Activated CD8-positive, alpha-beta memory T cell treated with anti-CD3 and anti-CD28 coated beads, Interleukin-2, amount 50 U/mL, for 1 hour (primary cell): ENCODE data around the gene MISP.
A peak's percentile ranks its signal among the peaks of the same experiment; 100 is the strongest.

Experiments
- DNase-seq: peaks from one replicate; pipeline ENCODE4 v3.0.0-alpha.2; 2020; ENCODE audit errors: extremely low read depth

Gene MISP

GRCh38 chr19:796692-797527 is 46.0 kb downstream of the MISP start, which contains the start of gene PTBP1:
Gene PTBP1 (plus strand): TSS chr19:797452. CDS start chr19:797498, 46 bp downstream.
- peak; percentile 98 for DNase-seq

GRCh38 chr19:797528-798414 is 46.9 kb downstream of the MISP start:
- peak; percentile 56 for DNase-seq

DNA sequence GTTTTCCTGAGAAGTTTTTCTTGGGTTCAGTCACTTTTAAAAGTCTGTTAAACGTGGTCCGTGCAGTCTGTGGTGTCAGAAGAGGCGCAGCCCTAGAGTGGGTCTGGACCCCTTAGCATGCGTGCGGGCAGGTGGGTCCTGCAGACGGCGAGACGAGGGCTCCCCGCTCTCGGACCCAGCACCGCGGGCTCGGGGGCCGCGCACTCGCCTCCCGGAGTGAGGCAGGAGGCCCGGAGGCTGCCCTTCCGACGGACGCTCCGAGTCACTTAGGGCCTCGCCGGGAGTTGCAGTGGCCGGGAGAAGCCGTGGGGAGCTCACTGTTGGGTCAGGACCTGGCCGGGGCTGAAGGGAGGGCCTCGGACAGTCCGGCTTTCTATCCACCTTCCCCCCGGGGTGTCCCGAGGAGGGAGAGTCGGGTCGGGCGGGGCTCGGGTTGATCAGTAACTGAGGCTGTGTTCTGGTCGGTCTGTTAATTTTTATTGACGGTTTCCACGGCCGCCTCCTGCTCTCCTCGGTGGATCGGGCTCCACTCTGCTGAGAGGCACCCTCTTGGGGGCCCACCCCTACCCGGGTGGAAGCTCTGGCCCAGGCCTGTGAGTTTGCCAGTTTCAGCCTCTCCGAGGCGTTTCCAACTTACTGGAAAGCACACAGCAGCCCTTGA is 47.6 kb downstream of the MISP start:
- no peak for DNase-seq

DNA sequence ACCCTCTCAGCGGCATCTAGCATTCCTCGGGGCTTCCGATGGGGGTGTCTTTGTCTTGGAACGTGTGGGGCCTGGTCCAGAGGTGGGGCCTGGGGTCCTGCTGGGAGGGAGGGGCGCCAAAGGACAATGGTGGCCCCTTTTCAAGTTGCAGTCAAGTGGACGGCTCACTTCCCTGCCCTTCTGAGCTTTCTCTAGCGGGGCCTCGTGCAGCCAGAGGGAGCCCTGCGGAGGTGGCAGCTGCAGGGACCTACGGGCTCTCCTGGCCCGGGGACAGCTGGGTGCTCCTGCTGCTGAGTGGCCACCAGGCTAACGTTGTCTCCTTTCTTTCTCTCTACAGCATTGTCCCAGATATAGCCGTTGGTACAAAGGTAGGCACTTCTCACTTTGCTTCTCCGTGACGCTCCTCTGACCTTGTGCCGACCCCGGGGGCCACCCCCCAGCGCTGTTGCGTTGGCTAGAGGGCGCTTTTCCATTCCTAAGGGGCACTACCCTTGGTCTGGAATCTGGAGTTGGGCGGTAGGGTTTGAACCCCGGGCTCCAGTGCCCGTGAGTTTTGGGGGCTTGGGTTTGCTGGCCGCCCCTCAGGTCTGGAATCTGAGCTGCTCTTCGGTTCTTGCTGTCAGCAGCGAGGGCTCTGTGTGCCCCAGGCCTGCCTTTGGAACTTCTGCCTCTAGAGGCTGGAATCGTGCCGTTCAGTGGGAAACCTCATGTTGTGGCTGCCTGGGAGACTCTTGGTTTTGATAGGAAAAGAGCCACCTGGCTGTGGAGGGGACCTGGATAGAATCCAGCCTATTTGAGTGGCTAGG is 48.4 kb downstream of the MISP start:
- no peak for DNase-seq

DNA sequence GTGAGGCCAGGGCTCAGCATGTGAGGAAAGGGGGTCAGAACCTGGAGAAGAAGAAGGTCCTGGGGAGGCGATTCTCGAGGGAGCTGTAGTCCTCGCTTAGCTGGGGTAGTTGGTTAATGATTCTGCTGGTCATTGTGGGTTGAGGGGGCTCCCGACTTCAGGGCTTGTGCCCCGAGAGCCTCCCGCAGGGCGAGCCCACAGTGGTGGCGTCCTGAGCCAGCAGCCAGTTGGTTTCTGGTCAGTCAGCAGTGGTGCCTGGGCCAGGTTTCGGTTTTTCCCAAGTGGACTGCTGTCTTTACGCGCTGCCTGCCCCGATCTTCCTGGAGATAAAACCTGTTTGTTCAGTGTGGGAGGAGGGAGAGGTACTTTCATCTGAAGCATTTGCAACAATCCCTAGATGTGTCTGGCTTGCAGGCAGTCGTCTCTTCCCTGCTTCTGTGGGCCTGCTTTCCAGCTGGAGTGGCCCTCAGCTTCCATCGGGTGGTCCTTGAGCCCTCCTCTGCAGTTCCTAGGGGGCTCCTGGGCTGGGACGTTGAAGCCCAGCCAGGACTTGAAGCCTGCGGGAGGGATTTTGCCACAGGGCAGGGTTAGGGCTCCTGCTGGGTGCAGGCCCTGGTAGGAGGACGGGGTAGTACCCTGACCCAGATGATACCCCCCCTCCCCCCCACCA is 49.6 kb downstream of the MISP start:
- no peak for DNase-seq

DNA sequence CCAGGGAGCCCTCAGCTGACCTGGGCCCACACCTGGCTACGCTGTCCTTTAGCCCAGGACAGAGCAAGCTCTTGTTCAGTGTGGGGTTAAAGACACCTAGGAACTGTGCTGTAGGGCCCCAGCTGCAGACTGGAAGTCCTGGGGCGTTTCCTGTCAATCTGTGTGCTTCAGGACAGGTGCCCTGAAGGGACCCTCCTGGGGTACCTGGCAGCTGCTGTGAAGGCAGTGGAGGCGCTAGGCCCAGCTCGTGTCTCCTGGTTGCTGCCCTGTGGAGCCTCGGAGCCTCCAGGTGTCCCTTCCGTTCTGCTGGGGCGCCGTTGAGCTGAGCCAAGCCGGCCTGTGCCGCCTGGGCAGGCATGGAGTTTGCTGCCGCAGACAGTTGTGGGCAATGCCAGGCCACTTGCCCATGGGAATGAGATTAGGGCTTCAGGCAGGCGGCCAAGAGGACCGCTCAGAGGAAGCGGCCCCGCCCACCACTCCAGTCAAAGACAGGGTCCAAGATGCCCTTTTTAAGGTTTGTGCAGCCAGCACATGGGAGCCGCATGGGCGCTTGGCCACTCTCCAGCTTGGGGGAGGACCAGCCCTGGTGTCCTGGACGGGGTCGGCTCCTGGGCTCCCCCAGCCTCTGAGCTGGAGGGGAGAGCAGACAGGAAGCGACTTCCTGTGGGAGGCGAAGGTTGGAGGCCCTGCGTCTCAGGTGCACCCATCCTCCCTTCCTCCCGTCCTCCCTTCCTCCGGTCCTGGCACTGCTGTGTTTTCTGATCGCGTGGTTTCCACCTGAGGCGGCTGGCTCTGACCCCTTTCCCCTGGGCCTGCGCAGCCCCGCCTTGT is 50.3 kb downstream of the MISP start:
- no peak for DNase-seq

- no peak for DNase-seq
These were observed 51.1 kb downstream of the MISP start for GRCh38 chr19:801861-802497.

DNA sequence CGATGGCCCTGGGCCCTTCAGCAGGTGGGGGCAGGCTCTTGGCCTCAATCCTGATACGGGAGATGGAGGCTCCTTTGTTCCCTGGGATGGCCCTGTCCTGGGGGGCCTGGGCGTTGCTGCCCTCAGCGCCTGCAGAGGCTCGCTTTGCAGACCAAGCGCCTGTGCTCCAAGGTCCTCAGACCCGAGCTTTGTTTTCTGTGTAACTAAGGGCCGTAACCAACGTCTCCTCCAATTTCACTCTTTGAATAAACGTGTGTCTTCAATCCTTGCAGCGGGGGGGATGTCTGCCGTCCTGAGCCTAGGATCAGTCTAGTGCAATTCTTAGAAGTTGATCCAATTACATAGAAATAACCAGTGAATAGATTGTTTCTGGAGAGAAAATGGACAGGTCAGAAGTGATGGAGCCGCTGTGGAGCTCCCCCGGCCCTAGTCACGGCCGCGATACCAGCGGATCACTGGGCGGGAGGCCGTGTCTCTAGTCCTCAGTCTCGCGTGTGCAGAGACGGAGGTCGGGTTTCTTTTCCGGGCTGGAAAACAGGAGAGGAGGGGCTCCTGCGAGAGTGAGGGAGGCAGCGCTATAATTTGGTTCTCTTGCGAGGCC is 51.7 kb downstream of the MISP start:
- DNase-seq = no peak

DNA sequence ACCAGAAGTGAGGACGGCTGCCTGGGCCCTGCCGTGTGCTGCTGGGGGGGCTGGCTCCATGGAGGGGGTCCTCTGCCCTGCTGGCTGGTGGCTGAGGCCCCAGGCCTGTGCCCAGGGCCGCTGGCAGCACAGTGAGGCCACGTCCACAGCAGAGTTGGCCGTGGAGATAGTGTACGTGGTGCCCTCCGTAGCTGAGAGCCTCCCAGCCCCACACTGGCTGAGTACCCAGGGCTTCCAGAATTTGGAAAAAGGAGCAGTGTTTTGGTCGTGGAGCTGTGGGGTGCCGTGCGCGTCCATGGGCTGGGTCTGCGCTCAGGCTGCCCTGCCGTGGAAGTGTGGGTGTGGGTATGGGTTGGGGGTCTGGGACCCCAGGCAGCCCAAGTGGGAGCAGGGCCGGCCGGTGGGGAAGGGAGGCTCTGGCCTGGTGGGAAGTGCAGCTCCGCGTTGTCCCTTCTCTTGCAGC is 52.2 kb downstream of the MISP start:
- no peak for DNase-seq

- DNase-seq = no peak
These were observed 52.9 kb downstream of the MISP start for GRCh38 chr19:803686-804418.

- DNase-seq = no peak
These were observed 53.7 kb downstream of the MISP start for GRCh38 chr19:804419-805165.

DNA sequence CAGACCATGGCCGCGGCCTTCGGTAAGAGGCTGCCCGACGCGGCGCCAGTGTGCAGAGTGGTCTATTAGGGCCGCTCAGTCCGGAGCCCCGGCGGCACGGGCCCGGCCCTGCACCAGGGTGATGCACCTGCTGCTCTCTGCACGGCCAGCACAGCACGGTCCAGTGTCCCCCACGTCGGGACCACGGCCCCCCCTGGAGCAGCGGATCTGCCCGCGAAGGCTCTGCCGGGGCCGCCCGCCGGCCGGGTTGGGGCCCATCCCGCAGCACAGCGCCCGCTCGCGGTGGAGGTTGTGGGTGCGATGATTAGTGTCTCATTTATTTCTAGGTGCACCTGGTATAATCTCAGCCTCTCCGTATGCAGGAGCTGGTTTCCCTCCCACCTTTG is 54.2 kb downstream of the MISP start:
- no peak for DNase-seq

DNA sequence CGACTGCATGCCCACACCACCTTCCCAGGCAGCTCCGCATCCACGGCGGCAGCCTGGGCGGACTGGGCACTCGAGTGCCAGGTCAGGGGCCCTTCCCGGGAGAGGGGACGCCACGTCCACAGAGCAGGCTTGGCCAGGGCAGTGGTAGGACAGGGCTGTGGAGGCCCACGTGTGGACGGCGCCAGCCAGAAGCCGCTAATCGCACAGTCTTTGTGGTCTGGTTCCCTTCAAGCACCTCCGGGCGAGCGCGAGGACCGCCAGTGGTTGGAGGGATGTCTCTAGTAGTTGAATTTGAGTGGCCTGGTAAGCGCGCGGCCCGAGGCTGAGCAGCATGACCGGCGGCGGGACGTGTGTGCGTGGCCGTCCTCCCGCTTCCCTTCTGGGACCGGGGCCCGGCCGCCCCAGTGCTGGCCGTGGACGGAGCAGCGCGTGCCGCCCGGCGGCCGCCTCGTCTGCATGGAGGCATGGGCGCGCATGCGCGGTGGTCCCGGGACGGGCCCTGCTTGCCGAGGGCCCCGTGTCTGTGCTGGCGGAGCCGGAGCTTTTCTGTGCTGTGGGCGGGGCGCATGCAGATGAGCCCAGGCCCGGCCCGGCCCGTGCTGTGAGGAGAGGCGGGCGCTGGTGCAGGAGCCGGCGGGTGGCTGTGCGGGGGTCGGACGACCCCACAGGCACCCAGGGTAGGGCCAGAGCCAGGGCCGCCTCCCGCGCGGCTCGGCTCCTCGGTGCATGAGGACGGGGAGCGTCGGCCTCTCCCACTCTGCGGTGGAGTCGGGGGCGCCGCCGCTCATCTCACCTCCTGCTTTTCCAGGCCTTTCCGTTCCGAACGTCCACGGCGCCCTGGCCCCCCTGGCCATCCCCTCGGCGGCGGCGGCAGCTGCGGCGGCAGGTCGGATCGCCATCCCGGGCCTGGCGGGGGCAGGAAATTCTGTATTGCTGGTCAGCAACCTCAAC is 55.0 kb downstream of the MISP start:
- no peak for DNase-seq

DNA sequence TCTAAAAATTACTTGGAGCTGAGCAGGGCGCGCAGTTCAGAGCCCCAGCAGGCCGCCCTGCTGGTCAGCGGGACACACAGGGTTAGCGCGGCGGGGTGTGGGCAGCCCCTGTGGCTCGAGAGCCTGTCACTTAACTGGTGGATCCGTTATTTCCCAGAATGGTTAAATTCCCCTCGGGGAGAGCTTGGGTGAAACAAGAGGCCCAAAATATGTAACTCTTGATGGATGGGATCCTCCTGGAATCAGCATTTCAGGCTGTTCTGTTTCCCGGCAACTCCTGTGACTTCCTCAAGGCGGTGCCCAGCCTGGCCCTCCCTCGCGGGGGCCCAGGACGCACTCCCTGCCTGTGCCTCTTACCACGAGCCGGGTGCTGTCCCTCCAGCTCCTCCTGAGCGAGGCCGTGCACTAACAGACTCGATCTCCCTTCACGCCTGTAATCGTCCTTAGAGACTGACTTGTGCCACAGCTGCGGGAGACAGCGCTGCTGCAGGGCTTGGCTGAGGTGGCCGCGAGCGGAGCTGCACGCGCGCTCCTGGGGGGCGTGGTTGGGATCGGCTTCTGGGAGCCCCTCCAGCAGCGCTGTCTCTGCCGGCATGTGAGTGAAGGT is 56.0 kb downstream of the MISP start:
- DNase-seq = no peak

- no peak for DNase-seq
These were observed 56.9 kb downstream of the MISP start for GRCh38 chr19:807627-808422.
